Suprapubic skin (tissue), 4 donors: ENCODE results near the gene IP6K2.

ENCODE experiments used
- CTCF ChIP-seq, 2 donors: fragments of 200-600 bp in 1 of 2; fragments of 450-650 bp in 1 of 2; sonication (generic) in 1 of 2; IDR thresholded peaks; one replicate each; pipeline ENCODE4 v1.5.1; 2016 to 2019; ENCODE audit warnings: antibody characterized with exemption in 2 of 2, mild to moderate bottlenecking in 1 of 2, moderate library complexity in 1 of 2
- EP300 ChIP-seq: sonication (generic); formaldehyde crosslinking; IDR thresholded peaks from one replicate; pipeline ENCODE4 v1.6.1; 2017; ENCODE audit warnings: antibody characterized with exemption
- POLR2A ChIP-seq, 2 donors: fragments of 450-650 bp; IDR thresholded peaks; one replicate each; pipeline ENCODE4 v1.6.1; 2017; ENCODE audit warnings: antibody characterized with exemption in 2 of 2, mild to moderate bottlenecking in 2 of 2, moderate library complexity in 2 of 2
- POLR2AphosphoS5 ChIP-seq, 3 donors: sonication (generic); formaldehyde crosslinking; IDR thresholded peaks; one replicate each; pipeline ENCODE4 v1.6.1; 2017; ENCODE audit warnings: antibody characterized with exemption in 3 of 3

- TF ChIP-seq CTCF (IDR thresholded peaks at IDR 0.05), result no peak
- no peak for TF ChIP-seq POLR2AphosphoS5 (IDR thresholded peaks at IDR 0.05)
- no peak for TF ChIP-seq POLR2A (IDR thresholded peaks at IDR 0.05)
- TF ChIP-seq EP300, result no peak
Observed at GRCh38 chr3:48738926-48739616, 22.1 kb upstream of the IP6K2 start.
